ENCODE results near the gene APLP1.
"Not testable (repeated sequence)": the region's sequence is repeated elsewhere in the genome, so short reads cannot be mapped to it uniquely, and the experiment has no call there.

APLP1 gene

DNA sequence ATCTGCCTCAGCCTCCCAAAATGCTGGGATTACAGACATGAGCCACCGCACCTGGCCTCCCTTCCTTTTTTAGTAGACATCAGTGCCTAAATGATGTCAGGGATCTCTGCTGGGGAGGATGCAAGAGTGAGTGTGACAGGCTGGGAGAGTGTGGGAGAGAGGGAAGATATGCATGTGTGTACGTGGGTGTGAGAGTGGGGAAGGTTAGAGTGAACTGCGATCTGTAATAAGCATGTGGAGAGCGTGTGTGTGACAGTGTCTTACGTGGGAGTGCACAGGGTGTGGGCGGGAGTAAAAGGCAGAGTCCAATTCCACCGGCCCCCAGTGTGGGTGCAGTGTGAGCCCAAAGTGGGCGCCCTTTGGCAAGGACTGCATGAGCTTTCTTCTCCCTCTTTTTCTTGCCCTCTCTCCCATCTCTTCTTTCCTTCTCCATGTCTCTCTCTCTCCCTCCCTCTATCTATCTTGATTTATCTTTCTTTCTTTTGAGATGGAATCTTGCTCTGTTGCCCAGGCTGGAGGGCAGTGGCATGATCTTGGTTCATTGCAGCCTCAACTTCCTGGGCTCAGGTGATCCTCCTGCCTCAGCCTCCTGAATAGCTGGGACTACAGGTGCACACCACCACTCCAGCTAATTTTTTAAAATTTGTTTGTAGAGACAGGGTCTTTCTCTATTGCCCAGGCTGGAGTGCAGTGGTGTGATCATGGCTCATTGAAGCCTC is 15.2 kb upstream of the APLP1 start:
- no peak for DNase-seq

GRCh38 chr19:35856546-35857149 is 11.7 kb upstream of the APLP1 start, which contains the start of gene KIRREL2:
Gene KIRREL2, plus strand, starts transcription at chr19:35856911. Its CDS starts 209 bp downstream, at chr19:35857120.
- DNase-seq = no peak

- no peak for DNase-seq
These were observed 10.1 kb upstream of the APLP1 start for GRCh38 chr19:35858311-35858710.

DNA sequence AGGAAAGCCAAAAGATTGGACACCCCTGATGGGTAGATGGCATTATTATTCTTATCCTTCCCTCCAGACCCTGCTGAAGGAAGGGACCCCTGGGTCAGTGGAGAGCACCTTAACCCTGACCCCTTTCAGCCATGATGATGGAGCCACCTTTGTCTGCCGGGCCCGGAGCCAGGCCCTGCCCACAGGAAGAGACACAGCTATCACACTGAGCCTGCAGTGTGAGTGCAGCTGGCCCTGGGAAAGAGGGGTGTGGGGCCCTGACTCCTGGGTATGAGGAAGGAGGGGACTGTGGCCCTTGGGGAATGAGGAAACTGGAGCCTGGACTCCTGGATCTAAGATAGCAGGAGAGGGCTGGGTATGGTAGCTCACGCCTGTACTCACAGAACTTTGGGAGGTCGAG is 9.0 kb upstream of the APLP1 start:
- no peak for DNase-seq

DNA sequence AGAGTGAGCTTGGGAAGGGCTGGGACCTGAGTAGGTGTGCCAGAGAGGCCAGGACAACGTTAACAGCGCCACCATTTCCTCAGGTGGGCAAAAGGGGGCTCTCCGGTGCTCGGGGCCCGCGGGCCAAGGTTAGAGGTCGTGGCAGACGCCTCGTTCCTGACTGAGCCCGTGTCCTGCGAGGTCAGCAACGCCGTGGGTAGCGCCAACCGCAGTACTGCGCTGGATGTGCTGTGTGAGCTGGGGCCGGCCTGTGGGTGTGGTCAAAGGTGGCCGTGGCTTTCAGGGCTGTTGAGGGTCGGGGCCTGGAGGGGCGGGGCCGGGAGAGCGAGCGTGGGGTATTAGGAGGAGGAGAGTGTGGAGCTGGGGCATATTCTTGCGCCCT is 7.9 kb upstream of the APLP1 start:
- DNase-seq = no peak

GRCh38 chr19:35860818-35861639 is 7.3 kb upstream of the APLP1 start:
- no peak for DNase-seq

DNA sequence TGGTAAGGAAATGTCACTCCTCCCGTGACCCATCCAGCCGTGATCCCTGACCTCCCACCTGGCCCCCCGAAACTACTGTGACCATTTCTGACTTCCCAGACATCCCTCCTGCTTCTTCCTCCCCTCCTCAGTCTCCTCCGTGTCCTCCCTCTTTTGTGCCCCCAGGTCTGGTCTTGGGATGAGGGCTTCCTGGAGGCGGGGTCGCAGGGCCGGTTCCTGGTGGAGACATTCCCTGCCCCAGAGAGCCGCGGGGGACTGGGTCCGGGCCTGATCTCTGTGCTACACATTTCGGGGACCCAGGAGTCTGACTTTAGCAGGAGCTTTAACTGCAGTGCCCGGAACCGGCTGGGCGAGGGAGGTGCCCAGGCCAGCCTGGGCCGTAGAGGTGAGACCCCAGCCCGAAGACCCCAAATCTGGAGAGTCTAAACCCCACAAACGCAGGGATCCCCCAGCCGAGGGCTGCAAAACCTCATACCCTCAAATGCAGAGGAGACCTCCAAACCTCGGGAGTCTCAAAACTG is 6.7 kb upstream of the APLP1 start:
- DNase-seq = no peak

DNA sequence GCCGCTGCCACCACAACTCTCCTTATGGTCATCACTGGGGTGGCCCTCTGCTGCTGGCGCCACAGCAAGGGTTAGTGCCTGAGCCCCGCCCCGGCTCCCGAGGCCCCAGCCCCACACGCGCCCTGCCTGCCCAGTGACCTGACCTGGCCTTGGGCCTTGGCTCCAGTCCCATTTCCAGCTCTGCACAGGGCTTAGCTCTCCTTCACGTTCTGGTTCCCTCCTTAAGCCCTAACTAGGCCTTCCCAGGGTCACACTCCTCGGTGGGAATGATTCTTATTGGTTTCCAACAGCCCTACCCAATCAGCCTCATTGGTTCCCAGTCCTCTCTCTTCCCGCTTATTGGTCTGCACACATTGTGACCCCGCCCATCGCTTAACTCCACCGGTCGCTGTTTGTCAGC is 5.8 kb upstream of the APLP1 start:
- no peak for DNase-seq

GRCh38 chr19:35863018-35863417 is 5.4 kb upstream of the APLP1 start:
- DNase-seq = no peak

DNA sequence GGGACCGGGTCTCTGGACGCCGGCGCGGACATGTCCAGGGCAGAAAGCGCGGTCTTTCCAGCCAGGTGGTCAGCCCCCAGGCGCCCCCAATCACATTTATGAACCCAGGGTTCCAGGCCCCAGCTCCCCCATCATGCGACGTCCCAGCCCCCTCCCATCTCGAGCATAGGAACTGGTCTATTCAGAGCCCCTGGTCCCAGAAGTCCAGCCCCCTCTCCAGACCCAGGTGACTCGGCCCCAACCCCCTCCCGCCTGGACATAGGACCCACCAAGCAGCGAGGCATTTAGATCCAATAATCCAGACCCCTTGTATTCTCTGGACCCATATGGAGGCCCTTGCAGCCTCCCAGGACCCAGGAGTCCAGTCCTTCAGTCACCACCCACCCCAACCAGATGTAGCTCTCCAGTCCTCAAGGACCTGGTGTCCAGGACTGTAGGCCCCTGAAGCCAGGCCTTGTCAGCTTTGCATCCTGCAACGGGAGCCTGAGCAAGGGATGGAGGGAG is 501 bp downstream of the APLP1 start:
- DNase-seq = no peak

DNA sequence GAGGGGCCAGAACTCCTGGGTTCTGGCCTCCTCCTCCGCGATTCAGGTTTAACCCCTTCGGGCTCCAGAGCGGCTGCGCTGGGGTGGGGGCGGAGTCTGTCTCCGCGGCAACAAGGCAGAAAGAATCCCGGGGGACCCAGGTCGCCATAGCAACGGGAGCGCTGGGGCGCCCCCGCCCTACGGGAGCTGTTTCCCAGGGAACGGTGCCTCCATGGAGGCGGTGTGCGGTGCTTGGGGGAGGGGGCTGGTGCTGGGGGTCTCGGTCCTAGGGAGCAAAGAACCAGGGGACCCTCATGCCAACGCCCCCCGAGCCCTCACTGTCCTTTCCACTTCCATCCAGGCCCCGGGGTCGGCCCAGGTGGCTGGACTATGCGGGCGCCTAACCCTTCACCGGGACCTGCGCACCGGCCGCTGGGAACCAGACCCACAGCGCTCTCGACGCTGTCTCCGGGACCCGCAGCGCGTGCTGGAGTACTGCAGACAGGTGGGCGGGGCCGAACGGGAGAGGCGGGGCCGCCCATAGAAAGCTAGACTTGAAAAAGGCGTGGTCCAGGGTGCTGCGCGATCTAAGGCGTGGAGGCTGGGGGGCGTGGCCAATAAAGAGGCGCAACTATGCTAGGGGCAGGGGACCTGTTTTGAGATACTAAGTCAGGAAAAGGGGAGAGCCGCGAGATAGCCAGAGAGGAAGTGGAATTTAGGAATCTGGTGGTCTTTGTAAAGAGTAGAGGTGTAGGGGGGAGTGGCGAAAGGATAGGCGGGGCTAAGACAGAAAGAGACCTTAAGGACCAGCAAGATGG is 1.2 kb downstream of the APLP1 start:
- no peak for DNase-seq

- not testable (repeated sequence) for DNase-seq
These were observed 1.9 kb downstream of the APLP1 start for GRCh38 chr19:35870124-35870736.

GRCh38 chr19:35870798-35871197 is 2.4 kb downstream of the APLP1 start:
- DNase-seq = no peak

DNA sequence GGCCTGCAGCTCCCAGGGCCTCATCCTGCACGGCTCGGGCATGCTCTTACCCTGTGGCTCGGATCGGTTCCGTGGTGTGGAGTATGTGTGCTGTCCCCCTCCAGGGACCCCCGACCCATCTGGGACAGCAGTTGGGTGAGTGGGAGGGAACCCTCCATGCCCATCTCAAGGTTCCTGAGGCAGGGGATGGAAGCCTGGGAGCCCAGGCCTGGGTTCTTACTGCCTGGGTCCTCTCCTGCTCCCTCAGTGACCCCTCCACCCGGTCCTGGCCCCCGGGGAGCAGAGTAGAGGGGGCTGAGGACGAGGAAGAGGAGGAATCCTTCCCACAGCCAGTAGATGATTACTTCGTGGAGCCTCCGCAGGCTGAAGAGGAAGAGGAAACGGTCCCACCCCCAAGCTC is 3.2 kb downstream of the APLP1 start:
- no peak for DNase-seq

- no peak for DNase-seq
These were observed 3.8 kb downstream of the APLP1 start for GRCh38 chr19:35872180-35872579.

- DNase-seq = no peak
These were observed 6.1 kb downstream of the APLP1 start for GRCh38 chr19:35874392-35874930.

GRCh38 chr19:35879068-35879467 is 10.7 kb downstream of the APLP1 start:
- no peak for DNase-seq

GRCh38 chr19:35879770-35880317 is 11.5 kb downstream of the APLP1 start:
- no peak for DNase-seq

DNA sequence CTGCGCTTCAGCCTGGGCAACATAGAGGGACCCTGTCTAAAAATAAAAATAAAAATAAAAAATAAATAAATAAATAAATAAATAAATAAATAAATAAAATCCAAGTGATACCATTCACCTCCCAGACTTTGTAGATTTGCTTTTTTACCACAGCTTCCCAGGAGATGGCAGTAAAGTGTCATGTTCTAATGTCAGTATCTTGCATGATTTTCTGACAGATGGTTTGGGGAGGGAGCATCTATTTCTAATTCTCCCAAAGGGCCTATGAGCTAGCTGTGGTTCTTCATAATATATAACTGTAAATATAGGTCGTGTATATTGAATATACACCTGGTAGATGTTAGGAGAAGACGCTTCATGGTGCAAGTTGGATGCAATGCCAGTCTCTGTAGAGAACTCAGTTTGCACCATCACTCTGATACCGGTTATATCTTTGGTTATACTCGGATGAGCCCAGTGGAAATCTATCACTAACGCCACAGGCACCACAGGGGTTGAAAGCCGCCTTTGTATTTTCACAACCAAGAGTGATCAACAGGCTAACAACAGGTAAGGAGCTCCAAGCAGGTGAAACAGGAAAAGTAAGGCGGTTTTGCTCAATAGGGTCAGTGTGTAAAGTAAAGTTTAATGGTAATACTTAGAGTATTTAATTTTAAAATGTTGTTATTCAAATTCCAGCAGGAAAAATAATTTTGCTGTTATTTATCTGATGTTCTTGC is 13.9 kb downstream of the APLP1 start:
- peak; percentile 39 for DNase-seq

GRCh38 chr19:35883882-35884281 is 15.5 kb downstream of the APLP1 start:
- DNase-seq = no peak

- no peak for DNase-seq
These were observed 16.9 kb downstream of the APLP1 start for GRCh38 chr19:35885225-35885738.

All from KG1 (cell line).